Embryonic facial prominence (tissue), 1 donor: ENCODE measurements around the gene NEGR1.

Experiments
- DNase-seq: peaks from one replicate; pipeline ENCODE4 v3.0.0-alpha.2; 2016; ENCODE audit errors: extremely low spot score

Gene NEGR1

DNA sequence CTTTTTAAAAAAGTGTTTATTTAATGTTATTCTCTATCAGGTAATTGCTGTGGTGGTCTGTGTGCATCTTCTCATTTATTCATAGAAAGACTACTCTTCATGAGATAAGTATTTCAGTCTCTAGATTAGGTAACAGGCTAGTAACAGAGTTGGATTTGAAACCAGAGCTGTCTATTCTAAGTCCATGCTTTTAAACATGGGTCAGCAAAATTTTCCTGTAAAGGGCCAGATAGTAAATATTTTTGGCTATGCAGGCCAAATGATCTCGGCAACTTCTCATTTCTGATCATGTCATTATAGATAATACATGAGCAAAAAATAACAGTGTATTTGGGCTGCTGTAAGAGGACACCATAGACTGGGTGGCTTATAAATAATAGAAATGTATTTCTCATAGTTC, 715.9 kb downstream of the NEGR1 start:
- no peak for DNase-seq

DNA sequence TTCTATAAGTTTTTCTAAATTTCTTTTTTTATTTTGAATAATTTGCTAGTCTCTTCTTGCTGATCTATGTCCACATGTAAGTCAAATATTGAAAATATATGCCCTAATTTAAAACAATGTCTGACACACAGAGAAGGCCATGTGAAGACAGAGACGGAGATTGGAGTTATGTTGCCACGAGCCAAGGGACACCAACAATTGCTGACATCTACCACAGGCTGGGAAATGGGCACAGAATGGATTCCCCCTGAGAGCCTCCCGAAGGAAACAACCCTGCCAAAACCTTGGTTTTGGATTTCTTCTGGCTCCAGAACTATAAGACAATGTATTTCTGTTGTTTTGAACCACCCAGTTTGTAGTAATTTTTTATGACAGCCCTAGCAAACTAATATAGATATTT, 716.5 kb downstream of the NEGR1 start:
- DNase-seq: no peak

DNA sequence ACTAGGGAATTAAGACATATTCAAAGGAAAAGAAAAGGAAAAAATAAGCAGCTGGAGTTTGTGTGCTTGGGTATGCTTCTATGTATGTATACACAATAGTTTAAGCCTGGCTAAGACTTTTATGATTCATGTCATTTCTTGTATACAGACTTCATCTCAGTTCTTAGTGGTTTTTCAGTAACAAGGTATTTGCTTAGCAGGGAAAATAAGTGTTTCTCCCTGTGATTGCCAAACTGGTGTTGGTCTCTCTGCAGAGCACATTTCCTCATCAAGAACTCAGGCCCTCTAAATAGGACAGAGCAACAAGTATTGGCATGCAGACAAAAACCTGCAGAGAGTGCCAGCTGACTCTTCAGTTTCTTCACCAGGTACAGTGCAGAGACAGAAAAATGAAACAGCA, 717.1 kb downstream of the NEGR1 start:
- no peak for DNase-seq

DNA sequence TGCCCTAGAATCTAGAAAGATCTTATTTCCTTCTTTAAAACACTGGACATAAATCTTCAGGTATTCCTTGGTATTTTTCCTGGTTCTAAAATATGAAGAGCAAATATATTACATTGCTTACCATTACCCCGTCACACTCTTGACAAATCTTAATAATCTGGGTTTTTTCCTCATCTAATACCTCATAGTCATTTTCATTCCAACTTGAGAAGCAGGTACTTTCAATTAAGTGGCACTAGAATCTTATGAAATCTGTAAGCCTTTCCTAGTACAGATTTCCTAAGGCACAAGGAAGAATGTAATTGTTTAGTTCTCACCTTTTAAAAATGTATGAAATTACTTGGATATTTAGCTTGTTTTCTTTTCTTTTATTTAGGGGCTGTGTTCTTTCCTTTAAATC, 720.0 kb downstream of the NEGR1 start:
- DNase-seq: no peak

DNA sequence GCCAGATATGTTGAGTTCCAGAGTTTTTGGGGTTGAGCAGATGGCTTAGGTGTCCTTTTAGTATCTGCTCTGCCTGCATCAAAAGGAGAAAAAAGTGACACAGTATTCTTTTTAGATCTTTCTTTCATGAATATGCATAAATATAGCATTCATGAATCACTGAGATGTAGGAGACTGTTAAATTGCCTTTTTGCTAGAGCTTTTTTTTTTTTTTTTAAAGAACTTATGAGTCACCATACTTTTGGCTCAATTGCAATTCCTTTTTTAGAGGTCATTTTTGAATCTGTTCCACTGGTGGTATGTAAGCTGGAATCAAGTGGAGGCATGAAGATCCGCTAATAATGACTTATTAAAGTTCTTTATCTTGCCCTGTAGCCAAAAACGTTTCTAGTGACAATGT, 720.6 kb downstream of the NEGR1 start:
- DNase-seq: no peak

DNA sequence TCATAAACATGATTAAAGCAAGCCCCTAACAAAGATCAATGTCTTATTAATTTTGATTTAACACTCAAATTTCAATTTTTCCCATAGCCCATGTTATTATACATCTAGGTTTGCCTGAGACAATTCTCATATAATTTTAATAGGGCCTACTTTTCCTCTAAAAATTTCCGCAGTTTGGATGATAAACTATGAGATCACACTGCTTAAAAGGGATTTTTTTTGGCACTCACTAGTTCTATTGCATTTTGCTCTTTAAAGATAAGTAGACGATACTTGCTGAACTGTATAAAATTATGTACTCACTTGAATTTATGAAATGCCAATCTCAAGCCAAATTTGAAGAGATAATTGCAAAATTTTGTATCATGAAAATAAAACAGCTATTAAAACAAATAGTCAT, 721.1 kb downstream of the NEGR1 start:
- DNase-seq: no peak

DNA sequence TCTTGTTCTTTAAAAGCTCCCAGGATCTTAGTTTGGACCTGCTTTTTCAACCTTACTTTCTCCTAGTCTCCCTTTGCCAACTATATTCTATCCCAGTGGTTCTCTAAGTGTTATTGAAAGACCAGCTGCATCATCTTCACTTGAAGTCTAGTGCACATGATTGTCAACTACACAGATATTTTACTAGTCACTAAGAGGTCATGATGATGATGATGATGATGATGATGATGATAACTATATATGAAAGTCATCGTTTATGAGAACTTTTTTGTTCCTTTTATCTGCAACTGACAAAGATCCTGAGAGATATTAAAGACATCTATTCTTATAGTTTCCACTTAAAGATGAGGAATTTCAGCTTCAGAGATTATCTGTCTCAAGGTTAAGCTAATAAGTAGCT, 722.5 kb downstream of the NEGR1 start:
- no peak for DNase-seq

DNA sequence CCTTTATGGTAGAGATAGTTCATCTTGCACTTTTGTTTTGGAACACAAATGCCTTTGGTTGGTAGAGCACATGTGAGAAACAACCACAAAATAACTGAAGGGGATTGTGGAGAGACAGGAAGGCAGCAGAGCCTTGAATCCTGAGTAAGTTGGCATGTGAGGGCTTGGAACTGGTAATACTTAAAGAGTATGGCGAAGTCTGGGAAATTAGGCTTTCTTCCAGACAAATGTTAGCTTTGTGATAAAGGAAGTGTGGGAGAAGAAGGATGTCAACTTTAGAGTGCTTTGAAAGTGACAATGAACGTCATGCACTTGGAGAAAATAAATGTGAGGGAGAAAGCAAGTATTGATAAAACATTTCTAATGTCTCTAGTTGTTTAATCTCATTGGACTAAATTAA, 725.2 kb downstream of the NEGR1 start:
- no peak for DNase-seq

DNA sequence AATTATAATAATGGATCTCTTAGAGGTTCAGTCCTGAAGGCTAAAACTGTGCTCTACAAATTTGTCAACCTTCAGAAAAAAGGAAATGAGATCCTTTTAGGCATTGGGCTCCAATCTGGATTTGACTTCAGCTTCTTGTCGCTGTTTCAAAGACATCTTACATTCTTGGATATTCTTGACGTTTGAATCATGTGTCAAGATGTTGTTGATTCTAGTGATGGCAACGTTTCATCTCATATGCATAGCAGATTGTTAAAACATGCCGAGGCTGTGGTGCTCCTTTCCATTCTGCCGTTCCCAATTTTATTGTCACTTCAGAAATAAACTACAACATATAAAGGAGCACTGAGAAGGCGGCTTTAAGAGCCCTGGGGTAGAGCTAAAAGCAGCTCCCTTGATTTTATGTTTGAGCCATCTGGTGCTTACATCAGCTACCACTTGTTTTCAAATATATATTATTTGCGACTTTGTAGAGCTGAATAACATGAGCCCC, 733.9 kb downstream of the NEGR1 start:
- DNase-seq: no peak

DNA sequence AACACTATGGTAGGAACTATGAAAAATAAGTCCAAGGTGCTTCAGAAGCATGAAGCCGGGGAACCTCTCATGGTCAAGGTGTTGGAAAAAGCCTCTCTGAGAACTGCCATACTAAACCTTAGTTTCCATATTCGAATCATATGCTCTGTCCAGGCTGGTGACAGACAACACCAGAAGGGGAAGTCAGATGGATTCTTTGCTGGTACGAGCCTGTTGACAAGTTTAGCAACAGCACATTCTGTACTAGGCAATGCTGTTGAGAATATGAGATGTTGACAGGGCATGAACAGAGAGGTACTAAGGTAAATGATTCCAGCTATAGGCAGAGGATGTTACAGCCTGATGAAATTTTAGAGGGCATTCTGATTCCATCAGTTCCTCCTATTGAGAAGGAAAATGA, 740.2 kb downstream of the NEGR1 start:
- DNase-seq: no peak

DNA sequence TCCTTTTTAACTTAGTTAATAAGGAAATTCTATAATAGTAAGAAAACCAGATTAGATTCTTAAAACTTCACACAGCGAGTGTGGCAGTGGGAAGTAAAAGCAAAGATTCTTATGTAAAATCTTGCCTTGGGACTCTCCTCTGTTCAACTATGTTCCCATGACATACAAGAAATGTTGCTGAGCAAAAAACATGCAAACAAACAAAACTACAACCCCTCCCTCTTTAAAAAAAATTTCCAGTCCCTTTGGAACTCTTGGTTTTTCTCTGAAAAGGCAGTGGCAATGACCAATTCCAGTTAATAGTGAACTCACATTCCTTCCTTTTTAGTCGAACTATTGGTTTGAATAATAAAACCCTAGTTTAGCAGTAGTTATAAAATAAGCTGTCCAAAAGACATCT, 748.4 kb downstream of the NEGR1 start:
- no peak for DNase-seq

DNA sequence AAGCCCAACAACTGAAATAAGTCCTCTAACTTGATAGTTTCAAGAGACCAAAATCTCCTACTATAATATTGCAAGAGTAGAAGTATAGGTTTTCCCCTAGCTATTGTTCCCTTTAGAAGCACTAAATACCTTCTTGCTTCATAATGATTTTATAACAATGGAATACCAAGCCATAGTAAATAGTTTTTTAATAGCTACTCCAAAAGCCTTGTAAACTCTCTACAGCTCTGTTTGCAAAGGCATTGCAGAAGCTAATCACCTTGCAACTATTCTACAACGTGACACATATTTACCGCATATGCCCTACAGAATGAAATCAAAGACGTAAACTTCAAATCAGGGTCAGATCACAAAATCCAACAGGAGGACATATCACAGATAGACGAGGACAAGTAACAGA, 750.0 kb downstream of the NEGR1 start:
- DNase-seq: no peak

DNA sequence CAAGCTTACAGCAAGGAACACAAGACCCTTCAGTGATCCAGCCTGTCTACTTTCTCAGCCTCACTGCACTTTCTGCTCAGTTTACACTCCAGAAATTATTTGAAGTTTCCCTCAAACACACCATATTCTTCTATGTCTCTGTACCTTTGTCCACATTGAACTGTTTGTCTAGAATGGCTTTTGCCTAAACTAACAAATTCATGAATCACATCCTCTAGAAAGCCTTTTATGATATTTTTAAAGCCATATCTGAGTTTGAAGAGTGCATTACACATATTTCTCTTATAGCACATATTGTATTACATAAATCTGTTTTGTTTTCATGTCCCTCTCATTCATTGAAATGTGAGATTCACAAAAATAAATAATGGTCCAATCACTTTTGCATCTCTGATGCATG, 755.5 kb downstream of the NEGR1 start:
- no peak for DNase-seq

DNA sequence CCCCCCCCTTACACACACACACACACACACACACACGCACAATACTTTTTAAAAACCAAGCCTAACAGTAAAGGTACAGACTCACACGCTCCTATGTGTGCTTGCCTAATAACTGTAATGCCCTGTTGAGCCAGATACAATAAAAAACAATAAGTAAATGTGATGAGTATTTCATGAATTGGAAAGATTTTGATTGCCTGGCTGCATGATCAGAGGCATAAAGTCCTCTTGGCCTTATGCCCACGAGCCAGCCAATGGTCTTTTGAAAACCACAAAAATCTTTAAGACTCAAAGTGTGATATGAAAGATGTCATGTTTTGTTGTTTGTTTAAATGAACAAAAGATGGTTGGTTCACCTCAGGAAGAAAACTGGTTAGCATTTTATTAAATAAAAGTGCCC, 759.6 kb downstream of the NEGR1 start:
- DNase-seq: no peak

DNA sequence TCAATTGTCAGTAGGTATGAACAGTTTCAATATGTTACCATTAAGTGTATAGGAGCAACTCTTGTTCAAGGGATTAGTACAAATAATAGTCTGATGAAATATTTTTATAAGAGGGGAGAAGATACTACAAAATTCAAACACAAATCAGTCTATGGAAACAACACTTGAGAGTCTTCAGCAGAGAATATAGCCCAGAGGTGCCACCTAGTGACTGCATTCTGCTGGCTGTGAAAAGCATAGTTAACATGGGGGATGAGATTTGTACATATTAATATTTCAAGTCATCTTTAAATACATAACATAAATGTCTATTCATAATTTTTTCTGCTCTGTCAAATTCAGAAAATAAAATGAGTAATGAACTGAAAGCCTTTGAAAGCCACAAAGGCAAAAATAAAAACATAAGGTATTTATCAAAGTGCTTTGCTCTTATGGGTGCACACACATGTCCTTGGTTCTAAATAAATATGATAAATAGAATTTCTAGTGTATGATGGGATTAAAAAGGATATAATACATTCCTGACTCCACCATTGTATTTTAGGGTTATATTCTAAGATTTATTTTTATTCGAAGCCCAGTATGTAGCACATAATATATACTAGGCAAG, 760.6 kb downstream of the NEGR1 start:
- no peak for DNase-seq

DNA sequence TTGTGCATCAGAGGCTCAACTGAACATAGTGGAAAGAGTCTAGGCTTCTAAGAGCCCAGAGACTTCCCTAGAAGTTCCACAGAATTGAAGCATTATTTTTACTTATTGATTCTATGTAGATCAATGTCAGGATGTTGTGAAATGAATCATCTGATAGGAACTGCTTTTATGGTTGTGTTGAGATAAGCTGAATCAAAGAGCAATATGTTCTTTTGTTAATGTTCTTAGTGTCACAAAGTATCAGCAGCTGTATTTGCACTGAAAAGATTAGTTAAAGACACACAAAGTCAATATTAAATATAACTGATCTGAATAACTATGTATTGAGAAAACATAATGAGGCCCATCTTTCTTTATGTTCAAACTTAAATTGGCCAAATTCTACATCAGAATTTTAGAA, 770.8 kb downstream of the NEGR1 start:
- no peak for DNase-seq

DNA sequence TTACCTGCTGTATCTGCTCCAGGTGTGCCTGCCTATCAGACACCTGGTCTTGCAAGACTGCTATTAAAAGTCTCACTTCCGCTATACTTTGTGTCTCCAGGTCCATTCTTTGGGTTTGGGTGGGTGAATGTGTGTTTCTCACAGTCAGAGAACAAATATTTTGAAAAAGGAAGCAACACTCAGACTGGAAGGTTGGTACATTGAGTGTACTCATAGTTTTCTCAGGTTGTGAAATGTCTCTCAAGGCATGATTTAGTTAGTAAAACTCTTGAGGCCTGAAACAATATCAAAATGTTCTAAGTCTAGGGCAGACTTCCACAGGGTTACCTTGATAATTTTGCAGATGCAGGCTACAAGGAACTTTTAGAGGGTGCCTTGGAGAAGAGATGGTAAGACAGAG, 771.6 kb downstream of the NEGR1 start:
- DNase-seq: no peak

DNA sequence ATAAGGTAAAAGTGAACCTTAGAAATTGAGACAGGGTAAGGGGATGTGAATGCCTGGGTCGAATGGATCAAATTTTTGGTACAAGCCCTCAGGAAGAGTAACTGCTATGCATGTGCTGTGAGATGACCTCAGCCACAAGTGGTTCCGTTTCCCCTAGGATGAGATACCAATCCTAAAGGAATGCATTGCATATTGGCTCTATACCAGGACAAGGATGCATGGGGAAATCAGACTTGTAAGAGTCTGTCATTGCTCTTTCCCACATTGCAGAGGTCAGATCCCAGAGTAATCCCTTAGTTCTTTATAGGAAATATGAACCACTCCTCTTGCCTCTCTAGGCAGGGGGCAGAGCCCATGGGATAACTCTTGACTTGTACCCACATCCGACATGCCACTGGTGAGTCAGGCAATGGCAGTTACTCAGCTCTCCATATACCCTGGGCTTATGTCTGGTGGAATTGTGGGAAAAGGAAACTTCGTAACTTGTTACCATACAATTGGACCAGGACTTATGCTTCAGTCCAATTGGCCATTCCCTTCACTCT, 773.2 kb downstream of the NEGR1 start:
- DNase-seq: no peak

DNA sequence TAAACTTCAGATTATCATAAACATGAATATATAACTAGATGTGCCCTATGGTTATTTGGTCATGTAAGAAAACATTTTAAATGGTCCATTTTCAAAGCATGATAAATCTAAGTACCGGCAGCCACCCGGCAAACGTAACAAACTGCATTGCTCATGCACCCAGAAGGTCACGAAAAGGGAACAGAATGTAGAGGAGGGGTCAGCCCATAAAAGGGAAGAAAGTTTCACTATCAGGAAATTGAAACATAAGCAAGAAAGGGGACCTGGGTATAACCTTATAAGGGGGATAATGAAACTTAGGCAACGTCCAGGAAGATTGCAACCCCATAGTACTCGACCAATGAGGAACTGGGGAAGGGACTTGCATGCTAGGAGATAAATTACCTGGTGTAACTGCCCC, 780.3 kb downstream of the NEGR1 start:
- DNase-seq: no peak

DNA sequence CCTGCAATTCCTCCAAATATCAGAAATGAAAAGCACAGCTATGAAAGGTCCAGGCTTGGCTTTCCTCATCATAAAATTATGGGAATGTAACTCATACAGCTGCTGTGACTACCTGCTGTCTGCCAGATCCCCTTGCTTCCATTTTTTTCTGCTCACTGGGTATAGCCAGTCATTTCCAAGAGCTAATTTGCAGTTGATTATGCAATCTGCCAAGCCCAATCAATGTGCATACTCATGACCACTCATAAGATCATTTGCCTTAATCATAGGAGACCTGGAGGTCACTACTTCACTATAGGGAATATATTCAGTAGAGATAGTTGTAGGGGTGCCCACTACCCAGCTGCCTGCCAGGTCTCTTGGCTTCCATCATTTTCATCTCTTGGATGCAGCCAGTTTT, 783.8 kb downstream of the NEGR1 start:
- DNase-seq: no peak

DNA sequence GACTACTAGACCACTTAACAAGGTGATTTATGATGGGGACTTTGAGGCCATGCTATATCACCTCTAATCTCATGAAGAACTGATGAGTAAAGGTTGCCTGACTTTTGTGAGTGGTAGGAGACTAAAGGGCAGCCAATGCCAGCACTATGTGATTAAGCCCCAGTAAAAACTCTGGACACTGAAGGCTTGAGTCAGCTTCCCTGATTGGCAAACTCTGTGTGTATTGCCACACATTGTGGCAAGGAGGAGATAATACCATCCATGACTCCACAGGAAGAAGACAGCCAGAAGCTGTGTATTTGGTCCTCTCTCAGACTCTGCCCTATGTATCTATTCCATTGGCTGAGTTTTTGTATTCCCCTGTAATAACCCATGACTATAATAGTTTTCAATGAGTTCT, 788.2 kb downstream of the NEGR1 start:
- no peak for DNase-seq

DNA sequence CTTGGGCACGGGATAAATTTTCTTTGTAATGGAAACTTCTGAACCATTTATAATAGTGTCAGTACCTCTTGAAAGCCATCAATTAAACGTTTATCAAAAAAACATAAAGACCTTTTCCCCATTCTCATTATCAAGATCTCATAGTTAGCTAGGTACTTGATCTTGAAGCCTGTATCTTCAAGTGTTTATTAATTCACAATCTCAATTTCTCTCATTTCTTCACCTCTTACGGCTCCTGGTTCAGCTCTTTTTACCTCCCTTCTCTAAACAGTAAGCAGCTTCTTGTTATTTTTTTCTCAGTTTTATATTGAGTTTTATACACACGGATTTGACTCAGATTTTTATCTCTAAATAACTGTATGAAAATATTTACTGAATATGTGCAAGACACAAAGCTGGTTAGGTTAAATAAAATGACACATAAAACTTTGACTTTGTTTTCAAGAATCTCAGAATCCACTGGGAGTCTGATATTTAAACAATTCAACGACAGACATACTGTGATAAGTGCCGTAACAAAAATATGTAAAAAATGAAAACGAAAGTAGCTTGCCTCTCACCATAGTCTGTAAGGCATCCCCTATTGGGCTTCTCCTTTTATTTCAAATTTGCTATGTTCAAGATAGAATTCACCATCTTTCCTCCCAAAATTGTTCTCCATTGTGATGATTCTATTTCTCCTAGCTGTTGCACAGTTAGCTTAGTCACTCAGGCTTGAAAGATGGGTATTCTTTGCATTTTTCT, 789.9 kb downstream of the NEGR1 start:
- DNase-seq: no peak

DNA sequence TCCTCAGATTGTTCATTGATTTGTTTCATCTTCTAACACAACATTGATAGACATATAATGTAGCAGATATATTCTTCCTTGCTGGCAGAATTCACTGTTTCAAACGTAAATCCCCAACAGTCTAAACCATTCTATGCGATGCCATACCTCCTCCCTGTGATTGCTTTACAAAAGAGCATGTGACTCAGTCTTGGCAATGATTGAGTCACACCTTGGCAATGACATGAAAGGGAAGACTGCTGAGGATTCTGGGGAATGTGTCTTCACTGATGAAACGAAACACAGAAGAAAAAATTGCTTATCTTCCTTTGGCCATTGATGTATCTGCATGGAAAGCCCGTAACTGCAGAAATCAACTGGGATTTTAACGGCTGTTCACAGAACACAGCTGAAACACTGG, 791.9 kb downstream of the NEGR1 start:
- no peak for DNase-seq
